GM21723 (cell line): ENCODE results near the gene THSD4.

Experiments
- ATAC-seq: cut with Tn5 transposase; IDR thresholded peaks from one replicate; pipeline ENCODE4 v1.9.1; 2021; ENCODE audit warnings: mild to moderate bottlenecking, moderate library complexity; ENCODE audit not compliant: unreplicated experiment

Gene THSD4

GRCh38 chr15:71753346-71753745 is 638.1 kb downstream of the THSD4 start:
- ATAC-seq = no peak

DNA sequence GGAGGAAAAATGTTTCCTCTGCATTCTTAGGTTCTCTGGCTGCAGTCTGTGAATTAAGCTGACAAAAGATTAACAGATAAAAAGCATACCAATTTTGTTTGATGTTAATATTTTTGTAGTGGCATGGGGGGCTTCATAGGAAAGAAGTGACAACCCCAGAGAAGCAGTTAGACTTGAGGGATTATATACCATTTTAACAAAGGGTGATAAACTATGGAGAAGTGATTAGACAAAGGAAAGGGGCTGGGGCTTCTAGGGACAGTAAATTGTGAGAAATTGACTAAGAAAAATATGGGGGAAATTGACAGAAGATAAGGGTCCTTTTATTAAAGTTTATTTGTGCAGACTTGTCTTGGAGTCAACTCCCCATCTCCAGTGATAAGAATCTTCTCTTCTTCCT is 639.4 kb downstream of the THSD4 start:
- no peak for ATAC-seq

- ATAC-seq = no peak
These were observed 640.1 kb downstream of the THSD4 start for GRCh38 chr15:71755092-71755970.

GRCh38 chr15:71756599-71757352 is 641.5 kb downstream of the THSD4 start:
- no peak for ATAC-seq

DNA sequence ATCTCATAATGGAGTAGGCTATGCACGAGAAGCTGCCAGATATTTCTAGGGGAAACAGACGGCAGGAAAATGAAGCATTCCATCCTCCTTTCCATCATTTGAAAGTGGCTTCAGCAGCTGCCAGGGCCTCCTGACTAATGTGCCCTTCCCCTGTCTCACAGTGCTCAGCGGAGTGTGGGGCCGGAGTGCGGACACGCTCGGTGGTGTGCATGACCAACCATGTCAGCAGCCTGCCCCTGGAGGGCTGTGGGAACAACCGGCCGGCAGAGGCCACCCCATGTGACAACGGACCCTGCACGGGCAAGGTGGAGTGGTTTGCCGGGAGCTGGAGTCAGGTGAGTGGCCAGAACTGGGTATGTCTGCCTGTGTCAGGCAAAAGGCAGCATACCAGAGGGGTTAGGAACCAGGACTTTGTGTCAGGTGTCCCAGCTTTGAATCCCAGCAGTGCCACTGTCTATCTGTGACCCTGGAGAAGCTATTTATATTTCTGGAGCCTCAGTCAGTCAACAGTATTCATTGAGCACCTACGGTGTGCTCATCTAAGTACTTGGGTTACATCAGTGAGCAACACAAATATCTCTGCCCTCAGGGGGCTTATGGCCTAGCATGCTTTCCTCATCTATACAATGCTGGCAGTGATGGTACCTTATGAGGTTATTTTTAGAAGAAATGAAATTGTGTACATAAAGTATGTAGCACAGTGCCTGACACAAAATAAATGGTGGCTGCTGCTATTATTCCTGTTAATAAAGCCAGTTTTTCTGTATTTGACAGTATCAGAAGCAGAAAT is 642.7 kb downstream of the THSD4 start:
- ATAC-seq = no peak

DNA sequence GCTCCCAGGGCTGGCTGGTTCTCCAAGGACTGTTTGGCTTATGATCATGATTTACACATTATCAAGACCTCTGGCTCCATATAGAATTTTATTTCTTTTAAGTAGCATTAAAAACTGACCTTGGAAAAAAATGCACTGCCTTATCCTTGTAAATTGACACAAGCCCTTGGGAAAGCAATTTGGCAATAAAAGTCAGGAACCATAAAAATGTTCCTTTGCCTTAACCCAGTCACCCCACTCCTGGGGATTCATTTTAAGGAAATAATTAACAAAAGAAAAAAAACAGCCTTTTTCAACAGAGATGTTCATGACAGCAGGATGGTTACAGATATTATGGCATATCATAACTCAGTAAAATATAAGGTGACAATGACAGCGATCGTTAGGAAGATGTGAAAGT is 643.4 kb downstream of the THSD4 start:
- no peak for ATAC-seq

GRCh38 chr15:71760852-71761251 is 645.6 kb downstream of the THSD4 start:
- no peak for ATAC-seq

- ATAC-seq = no peak
These were observed 646.4 kb downstream of the THSD4 start for GRCh38 chr15:71761649-71762048.

- no peak for ATAC-seq
These were observed 652.9 kb downstream of the THSD4 start for GRCh38 chr15:71768184-71768583.

- no peak for ATAC-seq
These were observed 658.1 kb downstream of the THSD4 start for GRCh38 chr15:71773206-71773859.

GRCh38 chr15:71775856-71776255 is 660.6 kb downstream of the THSD4 start:
- no peak for ATAC-seq

GRCh38 chr15:71776304-71776703 is 661.0 kb downstream of the THSD4 start:
- ATAC-seq = no peak

GRCh38 chr15:71777216-71777943 is 662.1 kb downstream of the THSD4 start:
- ATAC-seq = no peak

- no peak for ATAC-seq
These were observed 664.0 kb downstream of the THSD4 start for GRCh38 chr15:71779073-71779797.

GRCh38 chr15:71780115-71780976 is 665.1 kb downstream of the THSD4 start:
- ATAC-seq = peak; percentile 63

DNA sequence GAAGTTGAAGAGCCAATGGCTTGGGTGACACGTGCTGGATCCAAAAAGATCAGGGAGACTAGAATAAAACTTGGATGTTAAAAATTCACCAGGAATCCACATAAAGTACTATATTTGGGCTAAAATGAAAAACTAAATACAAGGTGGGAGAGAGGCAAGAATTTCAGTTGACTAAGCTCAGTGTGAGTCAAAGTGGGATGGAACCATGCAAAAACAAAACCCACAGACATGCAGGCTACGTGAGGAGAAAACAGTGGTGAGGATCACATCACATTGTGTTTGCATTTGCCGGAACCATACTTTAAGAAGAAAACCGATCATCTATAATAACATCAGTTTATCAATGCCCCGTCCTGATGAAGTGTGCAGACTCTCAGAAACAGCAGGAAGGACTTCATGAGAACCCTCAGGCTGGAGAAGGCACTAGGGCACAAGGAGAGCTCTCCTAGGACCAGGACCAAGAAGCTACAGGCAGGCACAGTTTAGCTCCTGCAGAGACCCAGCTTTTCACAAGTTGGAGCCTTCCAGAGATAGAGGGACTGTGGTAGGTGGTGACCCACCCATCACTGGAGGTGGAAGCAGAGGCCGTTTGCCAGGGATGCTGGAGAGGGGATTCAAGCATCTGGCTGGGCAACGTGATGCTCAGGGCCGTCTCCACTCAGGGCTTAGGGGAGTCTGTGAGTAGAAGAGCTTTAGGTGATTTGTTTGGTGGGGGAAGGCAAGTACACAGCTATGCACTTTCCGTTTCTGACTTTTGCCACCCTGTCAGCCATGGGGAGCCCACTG is 666.1 kb downstream of the THSD4 start:
- peak; percentile 54 for ATAC-seq

DNA sequence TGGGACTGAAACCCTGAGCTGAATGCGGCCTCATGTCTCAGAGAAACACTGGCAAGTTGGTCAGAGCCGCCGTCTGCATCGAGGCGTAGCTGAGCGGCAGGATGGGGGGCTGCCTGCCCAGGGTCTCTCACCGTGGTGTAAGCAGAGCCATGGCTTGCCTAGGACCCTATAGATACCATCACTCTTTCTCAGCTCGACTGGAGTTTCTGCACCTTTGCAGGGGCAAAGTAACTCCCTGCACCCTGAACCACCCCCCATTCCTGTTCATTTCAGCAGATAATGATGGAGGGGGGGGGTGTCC is 666.6 kb downstream of the THSD4 start:
- no peak for ATAC-seq
